GM21786 (cell line): ENCODE data around the gene PALS2.

Experiments used
- ATAC-seq: cut with Tn5 transposase; IDR thresholded peaks from one replicate; pipeline ENCODE4 v1.9.1; 2021; ENCODE audit not compliant: unreplicated experiment

Gene PALS2

DNA sequence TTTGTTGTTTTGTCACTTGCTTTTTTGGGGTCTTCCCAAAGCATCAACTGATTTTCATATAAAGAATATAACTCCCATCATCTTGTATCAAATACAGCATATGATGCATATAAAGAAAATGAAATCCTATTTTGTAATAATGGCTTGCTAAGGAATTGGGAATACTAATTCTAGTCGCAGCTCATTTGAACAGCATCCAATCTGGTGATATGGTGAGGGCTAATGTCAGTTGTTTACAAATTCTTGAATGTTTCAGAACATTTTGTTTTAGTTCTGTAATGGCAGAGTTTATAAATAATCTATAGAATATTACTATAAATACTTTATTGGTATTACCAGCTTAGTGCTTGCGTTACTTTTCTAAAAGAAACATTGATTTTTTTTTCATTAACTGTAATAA lies 8.9 kb downstream of the PALS2 start:
- ATAC-seq, result no peak

- peak; percentile 79 for ATAC-seq
These were observed 14.6 kb downstream of the PALS2 start for GRCh38 chr7:24587853-24588252.

DNA sequence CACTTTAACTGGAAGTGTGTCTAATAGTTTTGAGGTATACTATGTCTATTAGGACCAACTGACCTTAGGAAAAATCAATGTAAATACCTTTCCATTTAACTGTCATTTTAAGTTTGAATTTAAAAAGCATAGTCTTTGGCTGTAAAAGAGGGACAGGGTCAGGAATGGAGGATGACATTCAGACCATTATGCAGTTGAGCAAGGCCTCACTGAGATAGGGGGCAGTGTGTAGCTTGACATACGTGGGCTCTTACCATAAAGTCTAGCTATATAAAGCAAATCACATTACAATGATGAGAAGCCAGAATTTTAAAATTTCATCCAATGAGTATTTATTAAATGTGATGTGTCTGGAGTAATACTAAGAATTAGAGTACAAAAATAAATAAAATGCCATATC lies 17.9 kb downstream of the PALS2 start:
- no peak for ATAC-seq

- peak; percentile 65 for ATAC-seq
These were observed 22.6 kb downstream of the PALS2 start for GRCh38 chr7:24595671-24596418.

- ATAC-seq, result peak; percentile 42
These were observed 23.8 kb downstream of the PALS2 start for GRCh38 chr7:24597014-24597413.

DNA sequence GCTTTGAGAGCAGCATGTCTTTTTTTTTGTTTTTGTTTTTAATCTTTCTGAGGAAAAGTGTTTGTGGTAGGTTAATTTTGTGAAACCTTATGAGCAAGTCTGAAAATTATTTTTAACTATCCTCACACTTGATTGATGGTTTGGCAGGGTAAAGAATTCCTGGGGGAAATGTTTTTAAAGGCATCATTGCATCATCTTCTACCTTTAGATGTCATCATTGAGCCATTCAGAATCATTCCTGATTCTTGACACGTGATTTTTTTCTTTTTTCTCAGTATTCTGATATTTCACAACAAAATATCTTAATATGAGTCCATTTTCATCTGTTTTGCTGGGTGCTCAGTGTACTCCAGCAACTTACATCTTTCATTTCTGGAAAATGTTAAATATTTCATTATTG lies 28.3 kb downstream of the PALS2 start:
- ATAC-seq, result no peak

GRCh38 chr7:24602860-24603456 lies 29.7 kb downstream of the PALS2 start:
- ATAC-seq, result no peak

DNA sequence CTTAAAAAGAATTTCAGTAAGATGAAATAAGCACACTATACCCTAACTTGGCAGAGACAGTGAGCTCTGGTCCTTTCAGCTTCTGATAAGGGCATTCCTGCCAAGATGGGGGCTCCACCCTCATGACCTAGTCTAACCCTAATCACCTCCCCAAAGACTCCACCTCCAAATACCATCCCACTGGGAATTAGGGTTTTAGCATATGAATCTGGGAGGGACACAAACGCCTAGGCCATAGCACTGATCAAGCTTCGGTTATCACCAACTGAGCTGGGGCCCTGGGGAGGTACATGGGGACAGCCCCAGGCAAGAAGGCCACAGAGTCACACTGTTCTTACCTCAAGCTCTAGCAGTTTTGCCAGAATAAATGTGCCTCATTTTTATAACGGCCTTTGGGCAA lies 31.4 kb downstream of the PALS2 start:
- ATAC-seq, result no peak

- ATAC-seq, result no peak
These were observed 35.3 kb downstream of the PALS2 start for GRCh38 chr7:24608504-24608903.

GRCh38 chr7:24609059-24609458 lies 35.8 kb downstream of the PALS2 start:
- no peak for ATAC-seq

DNA sequence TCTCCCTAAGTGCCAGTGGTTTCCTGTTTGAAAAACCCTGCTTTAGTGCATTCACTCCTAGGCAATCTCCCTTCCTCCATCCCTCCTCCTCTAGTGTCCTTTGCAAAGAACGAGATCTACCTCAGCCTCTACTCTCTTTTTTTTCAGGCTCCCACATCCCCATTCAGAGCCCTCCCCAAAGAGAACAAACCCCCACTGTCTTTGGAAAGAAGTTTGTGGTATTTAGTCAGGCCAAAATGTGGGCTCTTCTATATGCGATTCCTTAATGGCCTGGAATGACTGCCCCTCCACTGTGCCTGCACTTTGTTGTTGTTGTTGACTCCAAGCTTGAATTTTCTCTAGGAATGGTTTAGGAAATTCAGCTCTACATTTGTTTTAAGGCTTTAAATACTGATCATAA lies 36.3 kb downstream of the PALS2 start:
- no peak for ATAC-seq

- ATAC-seq, result no peak
These were observed 37.9 kb downstream of the PALS2 start for GRCh38 chr7:24611130-24611529.

GRCh38 chr7:24617957-24618616 lies 44.8 kb downstream of the PALS2 start:
- no peak for ATAC-seq

DNA sequence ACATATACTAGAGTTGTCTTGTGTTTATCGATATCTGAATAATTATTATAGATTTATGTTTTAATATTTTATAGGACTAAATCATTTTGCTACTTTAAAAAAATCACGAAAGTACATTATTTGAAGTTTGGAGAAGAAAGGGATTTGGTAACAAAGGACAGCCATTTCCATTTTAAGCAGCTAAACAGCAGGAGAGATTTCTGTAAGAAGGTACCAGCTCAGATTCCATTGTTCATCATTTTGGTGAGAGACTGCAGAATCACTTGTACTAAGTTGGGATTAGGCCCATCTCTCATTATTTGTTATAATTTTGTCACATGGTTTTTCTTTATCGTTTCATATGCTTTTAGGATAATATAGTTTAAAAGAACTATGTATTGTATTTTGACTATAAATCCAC lies 46.7 kb downstream of the PALS2 start:
- no peak for ATAC-seq

GRCh38 chr7:24622646-24623182 lies 49.5 kb downstream of the PALS2 start:
- ATAC-seq, result no peak
